ENCODE measurements around the gene ARFGAP2. TPM values are rescaled to one million over a fixed set of nuclear protein-coding genes. Genes with fewer than 3 reads are reported as not detected.
A peak's percentile ranks its signal among the peaks of the same experiment; 100 is the strongest.
"Not testable (repeated sequence)": the region's sequence is repeated elsewhere in the genome, so short reads cannot be mapped to it uniquely, and the experiment has no call there.

Gene ARFGAP2
- total RNA-seq, 1 donor from 2014 or later = 110 TPM

- no peak for TF ChIP-seq CTCF (conservative IDR thresholded peaks at IDR 0.05)
- Mint-ChIP-seq H3K9me3 (no peaks in the 10 kb centered on the region), H3K4me3 (peak overlapping the region; percentile 95), H3K27ac (ENCODE audit: unreplicated experiment) (peak overlapping the region; percentile 70), H3K4me1 (peaks cover 46% of the 10 kb centered on the region), H3K27me3 (ENCODE audit: low read depth) (peaks cover 5% of the 10 kb centered on the region), H3K36me3 (ENCODE audit: low read depth) (peaks cover 3% of the 10 kb centered on the region)
- DNase-seq (ENCODE audit: low read depth, low spot score) = no peak
Observed at GRCh38 chr11:47215366-47215910, 38.8 kb upstream of the ARFGAP2 start.

GRCh38 chr11:47213950-47214565 is 37.4 kb upstream of the ARFGAP2 start:
- peaks cover 3% of the 10 kb centered on the region for H3K36me3 Mint-ChIP-seq (ENCODE audit: low read depth)
- TF ChIP-seq CTCF (conservative IDR thresholded peaks at IDR 0.05) = no peak
- H3K4me3 Mint-ChIP-seq = peak overlapping the region; percentile 87
- H3K4me1 Mint-ChIP-seq = peaks cover 35% of the 10 kb centered on the region
- peak overlapping the region; percentile 62 for H3K27ac Mint-ChIP-seq (ENCODE audit: unreplicated experiment)
- H3K9me3 Mint-ChIP-seq = no peaks in the 10 kb centered on the region
- DNase-seq (ENCODE audit: low read depth, low spot score) = peak; percentile 10
- peaks cover 5% of the 10 kb centered on the region for H3K27me3 Mint-ChIP-seq (ENCODE audit: low read depth)

GRCh38 chr11:47212938-47213337 is 36.3 kb upstream of the ARFGAP2 start:
- TF ChIP-seq CTCF (conservative IDR thresholded peaks at IDR 0.05) = no peak
- no peaks in the 10 kb centered on the region for H3K9me3 Mint-ChIP-seq
- H3K36me3 Mint-ChIP-seq (ENCODE audit: low read depth) = peaks cover under 1% of the 10 kb centered on the region
- H3K27ac Mint-ChIP-seq (ENCODE audit: unreplicated experiment) = no peak overlapping the region
- H3K4me1 Mint-ChIP-seq = peaks cover 28% of the 10 kb centered on the region
- no peak for DNase-seq (ENCODE audit: low read depth, low spot score)
- H3K4me3 Mint-ChIP-seq = no peak overlapping the region
- H3K27me3 Mint-ChIP-seq (ENCODE audit: low read depth) = peaks cover 5% of the 10 kb centered on the region

- DNase-seq (ENCODE audit: low read depth, low spot score) = no peak
- H3K27me3 Mint-ChIP-seq (ENCODE audit: low read depth) = peaks cover 13% of the 10 kb centered on the region
- no peaks in the 10 kb centered on the region for H3K36me3 Mint-ChIP-seq (ENCODE audit: low read depth)
- H3K27ac Mint-ChIP-seq (ENCODE audit: unreplicated experiment) = no peak overlapping the region
- H3K4me1 Mint-ChIP-seq = no peaks in the 10 kb centered on the region
- no peak overlapping the region for H3K4me3 Mint-ChIP-seq
- H3K9me3 Mint-ChIP-seq = no peaks in the 10 kb centered on the region
- no peak for TF ChIP-seq CTCF (conservative IDR thresholded peaks at IDR 0.05)
Observed at GRCh38 chr11:47208628-47209027, 31.9 kb upstream of the ARFGAP2 start.

GRCh38 chr11:47208008-47208552 is 31.4 kb upstream of the ARFGAP2 start:
- H3K9me3 Mint-ChIP-seq; H3K36me3 Mint-ChIP-seq (ENCODE audit: low read depth); DNase-seq (ENCODE audit: low read depth, low spot score); H3K4me1 Mint-ChIP-seq; H3K27ac Mint-ChIP-seq (ENCODE audit: unreplicated experiment); H3K4me3 Mint-ChIP-seq: not testable (repeated sequence)
- H3K27me3 Mint-ChIP-seq (ENCODE audit: low read depth) = peaks cover 13% of the 10 kb centered on the region

- Mint-ChIP-seq H3K36me3 (ENCODE audit: low read depth) (no peaks in the 10 kb centered on the region), H3K27ac (ENCODE audit: unreplicated experiment) (no peak overlapping the region), H3K4me3 (no peak overlapping the region), H3K27me3 (ENCODE audit: low read depth) (peaks cover 19% of the 10 kb centered on the region), H3K4me1 (no peaks in the 10 kb centered on the region), H3K9me3 (no peaks in the 10 kb centered on the region)
- no peak for TF ChIP-seq CTCF (conservative IDR thresholded peaks at IDR 0.05)
- DNase-seq (ENCODE audit: low read depth, low spot score) = no peak
Observed at GRCh38 chr11:47207459-47207858, 30.8 kb upstream of the ARFGAP2 start.

- H3K4me1 Mint-ChIP-seq; H3K36me3 Mint-ChIP-seq (ENCODE audit: low read depth); H3K9me3 Mint-ChIP-seq; H3K4me3 Mint-ChIP-seq; H3K27ac Mint-ChIP-seq (ENCODE audit: unreplicated experiment); DNase-seq (ENCODE audit: low read depth, low spot score): not testable (repeated sequence)
- H3K27me3 Mint-ChIP-seq (ENCODE audit: low read depth) = peaks cover 24% of the 10 kb centered on the region
Observed at GRCh38 chr11:47206577-47206976, 29.9 kb upstream of the ARFGAP2 start.
